ENCODE results near the gene RPL10L.

Gene RPL10L

GRCh38 chr14:46651526-46652144 lies at the start of gene RPL10L:
RPL10L (minus strand) TSS chr14:46651781; CDS start chr14:46651736, 45 bp downstream.
- DNase-seq = no peak

- DNase-seq = no peak
These were observed 40.2 kb upstream of the RPL10L start for GRCh38 chr14:46691819-46692218.

DNA sequence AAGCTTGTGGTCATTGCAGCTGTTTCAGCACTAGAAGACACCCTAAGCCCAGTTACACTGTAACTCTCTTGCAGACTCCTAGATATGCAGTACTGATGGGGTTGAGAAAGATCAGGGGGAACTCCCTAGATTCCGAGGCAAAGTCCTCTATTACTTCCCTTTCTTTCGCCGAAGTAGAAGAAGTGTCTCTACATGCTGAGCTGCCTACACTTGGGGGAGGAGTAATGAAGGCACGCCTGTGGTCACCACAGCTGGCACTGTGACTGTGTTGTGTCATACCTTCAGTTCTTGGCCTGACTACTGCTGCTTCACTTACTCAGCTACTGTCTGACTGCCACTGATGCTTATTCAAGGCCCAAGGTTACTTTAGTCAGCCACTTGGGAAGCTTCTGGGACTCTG lies 35.1 kb upstream of the RPL10L start:
- DNase-seq = no peak

DNA sequence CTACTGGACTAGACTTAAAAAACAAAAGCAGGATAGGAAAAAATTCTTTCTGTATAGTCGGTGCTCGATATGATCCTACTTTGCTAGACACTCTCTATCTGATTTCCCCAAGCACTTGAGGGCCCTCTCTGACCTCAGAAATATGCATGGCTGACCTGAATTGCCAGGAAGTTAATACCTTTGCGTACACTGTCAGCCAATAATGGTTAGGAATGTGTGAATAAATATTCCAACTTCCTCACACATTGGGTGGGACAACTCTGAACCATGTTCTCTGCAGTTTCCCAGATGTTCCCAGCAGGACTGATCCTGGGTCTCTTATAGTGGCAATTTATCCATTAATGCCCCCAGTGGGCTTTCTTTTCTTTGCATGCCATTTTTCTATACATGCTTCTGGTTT lies 20.5 kb upstream of the RPL10L start:
- no peak for DNase-seq

DNA sequence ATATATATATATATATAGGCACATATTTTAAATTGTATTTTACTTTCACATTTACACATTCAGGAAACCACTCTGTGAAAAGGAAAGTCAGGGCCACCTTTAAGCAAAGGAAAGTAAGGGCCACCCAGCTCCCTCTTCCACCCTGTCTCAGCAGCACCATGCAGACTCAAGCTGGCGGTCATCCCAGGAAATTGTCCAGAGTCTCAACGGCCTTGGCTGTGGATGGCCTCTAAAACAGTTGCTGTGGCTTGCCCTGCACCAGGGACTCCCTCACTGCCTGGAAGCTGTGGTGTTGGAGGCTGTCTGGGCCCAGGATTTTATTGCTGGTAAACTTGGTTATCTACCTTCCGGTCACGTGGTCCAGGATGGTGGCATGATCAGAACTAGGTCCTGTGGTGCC lies 11.8 kb upstream of the RPL10L start:
- DNase-seq = no peak

DNA sequence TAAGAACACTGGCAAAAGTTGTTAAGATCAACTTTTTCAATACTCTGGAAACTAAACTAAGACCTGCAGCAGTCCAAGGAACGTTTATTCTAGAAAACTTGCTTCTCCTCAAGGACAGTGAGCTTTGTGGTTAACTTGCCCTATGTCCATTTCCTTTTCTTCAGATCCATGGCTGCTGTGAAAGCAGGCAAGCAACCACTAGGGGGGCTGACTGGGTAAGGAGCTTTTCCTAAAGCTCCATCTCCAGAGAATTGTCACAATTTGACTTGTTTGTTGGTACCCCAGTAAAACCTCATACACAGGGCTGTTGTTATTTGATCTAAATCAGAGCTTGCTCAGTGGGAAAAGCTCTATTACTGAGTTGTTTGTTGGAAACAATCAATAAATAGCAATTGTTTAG lies 10.1 kb upstream of the RPL10L start:
- no peak for DNase-seq

DNA sequence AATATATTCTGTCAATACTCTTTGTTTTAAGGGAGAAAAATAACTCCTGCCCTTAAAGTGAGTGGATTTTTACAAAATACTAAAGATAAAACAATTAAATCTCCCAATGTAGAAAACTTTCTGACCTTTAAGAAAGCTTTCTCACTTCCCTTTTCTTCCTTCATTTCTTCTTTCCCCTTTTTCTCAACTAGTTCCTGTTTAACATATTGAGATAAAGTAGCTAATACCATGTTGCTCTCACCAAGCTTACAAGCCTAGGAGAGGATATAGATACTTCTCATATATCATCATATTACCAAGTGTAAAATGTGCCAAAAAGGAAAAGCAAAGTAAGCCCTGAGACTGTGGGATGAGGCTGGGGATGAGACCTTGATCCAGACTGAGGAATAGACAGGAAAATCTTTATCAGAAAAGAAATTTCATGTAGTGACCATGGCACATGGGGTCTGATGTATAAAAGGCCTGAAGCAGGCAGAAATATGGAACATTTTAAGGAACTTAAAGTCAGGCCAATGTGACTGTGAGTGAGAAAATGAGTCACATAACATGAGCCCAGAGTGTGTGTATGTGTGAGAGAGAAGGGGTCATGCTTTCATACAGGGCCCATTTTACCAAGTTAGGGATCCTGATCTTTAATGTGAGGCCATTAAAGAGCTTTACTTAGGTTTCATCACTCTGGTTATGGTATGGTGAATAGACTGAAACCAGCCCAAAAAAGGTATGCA lies 1.6 kb upstream of the RPL10L start:
- no peak for DNase-seq

DNA sequence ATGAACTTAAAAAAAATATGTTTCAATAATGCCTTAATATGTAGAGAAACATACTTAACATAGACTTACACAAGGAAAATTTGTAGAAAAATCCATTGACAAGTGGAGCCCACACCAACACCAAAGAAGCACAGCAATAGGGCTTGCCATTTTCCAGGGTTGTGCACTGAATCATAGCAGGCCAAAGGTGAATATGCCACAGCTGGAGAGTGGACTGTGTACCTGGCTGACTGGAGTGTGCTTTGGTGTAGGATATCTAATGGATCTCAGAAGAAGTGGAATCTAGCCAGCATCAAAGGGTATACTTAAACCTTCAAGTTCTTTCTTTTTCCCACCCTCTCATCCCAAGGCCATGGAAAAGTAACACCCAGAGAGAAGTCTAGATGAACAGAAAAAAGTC lies 4.8 kb downstream of the RPL10L start:
- DNase-seq = no peak

GRCh38 chr14:46626876-46627275 lies 24.7 kb downstream of the RPL10L start:
- no peak for DNase-seq
